ENCODE data around the gene SDR9C7. TPM values are rescaled to one million over a fixed set of nuclear protein-coding genes. Genes with fewer than 3 reads are reported as not detected.
A peak's percentile ranks its signal among the peaks of the same experiment; 100 is the strongest.
"Not testable (repeated sequence)": the region's sequence is repeated elsewhere in the genome, so short reads cannot be mapped to it uniquely, and the experiment has no call there.

Gene SDR9C7
- total RNA-seq, 1 experiment from 2014 or later: not detected

DNA sequence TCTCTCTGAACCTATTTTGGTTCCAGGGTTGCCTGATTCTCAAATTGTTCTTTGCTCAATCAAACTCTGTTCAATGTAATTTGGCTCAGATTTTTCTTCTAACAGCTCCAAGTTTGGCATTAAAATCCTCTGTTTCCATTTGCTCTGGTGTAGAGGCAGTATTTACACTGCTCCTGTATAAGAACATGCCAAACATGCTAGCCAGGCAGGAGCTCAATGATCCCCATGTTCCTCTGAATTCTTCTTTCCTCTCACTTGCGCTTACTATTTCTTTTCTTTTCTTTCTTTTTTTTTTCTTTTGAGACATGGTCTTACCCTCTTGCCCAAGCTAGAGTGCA is 17.2 kb downstream of the SDR9C7 start:
- no peak overlapping the region for H3K27ac ChIP-seq
- no peak for DNase-seq (ENCODE audit: low read depth in 1 of 2, low spot score in 2 of 2)

DNA sequence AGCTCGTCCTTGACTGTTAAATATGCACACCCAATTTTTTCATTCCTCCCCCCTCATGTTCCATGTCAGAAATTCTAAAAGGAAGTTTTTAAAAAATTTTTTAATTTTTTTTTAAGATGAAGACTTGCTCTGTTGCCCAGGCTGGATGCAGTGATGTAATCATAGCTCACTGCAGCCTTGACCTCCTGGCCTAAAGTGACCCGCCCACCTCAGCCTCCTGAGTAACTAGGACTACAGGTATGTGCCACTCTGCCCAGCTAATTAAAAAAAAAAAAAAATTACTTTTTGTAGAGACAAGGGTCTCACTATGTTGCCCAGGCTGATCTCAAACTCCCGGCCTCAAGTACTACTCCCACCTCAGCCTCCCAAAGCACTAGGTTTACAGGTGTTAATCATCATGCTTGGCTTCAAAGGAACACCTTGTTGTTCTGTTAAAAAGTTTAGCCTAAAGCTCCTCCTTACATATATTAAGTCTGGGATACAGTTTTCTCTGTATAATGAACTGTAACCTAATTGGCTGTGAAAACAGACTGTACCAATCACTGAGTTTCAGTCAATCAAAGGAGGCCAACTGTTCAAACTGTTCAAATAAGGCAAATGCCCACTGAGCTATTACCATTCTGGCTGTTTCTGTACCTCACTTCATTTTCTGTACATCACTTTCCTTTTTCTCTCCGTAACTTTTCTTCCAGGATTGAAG is 17.8 kb downstream of the SDR9C7 start:
- H3K27me3 ChIP-seq (replicated peaks): no peaks in the 10 kb centered on the region; the same call in 1 of the 2 replicates
- no peaks in the 10 kb centered on the region for H3K4me1 ChIP-seq (replicated peaks)
- DNase-seq (ENCODE audit: low read depth in 1 of 2, low spot score in 2 of 2): no peak

More for the DNA sequence above, 17.2 kb downstream of the SDR9C7 start:
- Histone ChIP-seq H3K9me3 (replicated peaks) (no peaks in the 10 kb centered on the region), H3K4me3 (no peak overlapping the region), H3K27me3 (replicated peaks) (no peaks in the 10 kb centered on the region; the same call in 1 of the 2 replicates), H3K4me1 (replicated peaks) (no peaks in the 10 kb centered on the region), H3K36me3 (no peaks in the 10 kb centered on the region)

GRCh38 chr12:56914724-56915123 is 19.5 kb downstream of the SDR9C7 start:
- no peaks in the 10 kb centered on the region for H3K4me1 ChIP-seq (replicated peaks)
- no peak for DNase-seq (ENCODE audit: low read depth in 1 of 2, low spot score in 2 of 2)
- no peaks in the 10 kb centered on the region for H3K36me3 ChIP-seq

More for the DNA sequence above, 17.8 kb downstream of the SDR9C7 start:
- H3K36me3 ChIP-seq: no peaks in the 10 kb centered on the region
- H3K4me3 ChIP-seq: no peak overlapping the region
- no peak overlapping the region for H3K27ac ChIP-seq
- H3K9me3 ChIP-seq (replicated peaks): no peaks in the 10 kb centered on the region

DNA sequence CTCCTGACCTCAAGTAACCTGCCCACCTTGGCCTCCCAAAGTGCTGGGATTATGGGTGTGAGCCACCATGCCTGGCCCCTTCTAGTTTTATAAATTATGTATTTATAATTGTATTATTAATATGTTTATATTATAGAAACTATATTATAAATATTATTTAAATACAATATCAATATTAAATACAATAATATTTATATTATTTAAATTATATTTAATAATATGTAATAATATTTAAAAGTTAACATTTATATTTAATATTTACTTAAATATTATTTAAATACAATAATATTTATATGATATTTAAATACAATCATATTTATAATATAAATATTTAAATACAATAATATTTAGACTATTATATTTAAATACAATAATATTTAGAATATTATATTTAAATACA is 20.0 kb downstream of the SDR9C7 start:
- no peak for DNase-seq (ENCODE audit: low read depth in 1 of 2, low spot score in 2 of 2)
- H3K4me1 ChIP-seq (replicated peaks): no peaks in the 10 kb centered on the region
- no peaks in the 10 kb centered on the region for H3K36me3 ChIP-seq
- no peak overlapping the region for H3K27ac ChIP-seq
- no peaks in the 10 kb centered on the region; the same call in 1 of the 2 replicates for H3K27me3 ChIP-seq (replicated peaks)
- no peak overlapping the region for H3K4me3 ChIP-seq
- no peaks in the 10 kb centered on the region; the same call in 1 of the 2 replicates for H3K9me3 ChIP-seq (replicated peaks)

More at GRCh38 chr12:56914724-56915123, 19.5 kb downstream of the SDR9C7 start:
- Histone ChIP-seq H3K27ac (no peak overlapping the region), H3K9me3 (replicated peaks) (no peaks in the 10 kb centered on the region; the same call in 1 of the 2 replicates), H3K4me3 (no peak overlapping the region), H3K27me3 (replicated peaks) (no peaks in the 10 kb centered on the region; the same call in 1 of the 2 replicates)

DNA sequence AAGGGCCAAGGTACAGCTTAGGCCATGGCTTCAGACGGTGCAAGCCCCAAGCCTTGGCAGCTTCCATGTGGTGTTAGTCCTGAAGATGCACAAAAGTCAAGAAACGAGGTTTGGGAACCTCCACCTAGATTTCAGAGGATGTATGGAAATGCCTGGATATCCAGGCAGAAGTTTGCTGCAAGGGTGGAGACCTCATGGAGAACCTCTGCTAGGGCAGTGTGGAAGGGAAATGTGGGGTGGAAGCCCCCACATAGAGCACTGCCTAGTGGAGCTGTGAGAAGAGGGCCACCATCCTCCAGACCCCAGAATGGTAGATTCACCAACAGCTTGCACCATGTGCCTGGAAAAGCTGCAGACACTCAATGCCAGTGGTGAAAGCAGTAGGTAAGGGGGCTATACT is 24.8 kb downstream of the SDR9C7 start:
- not testable (repeated sequence) for H3K9me3 ChIP-seq (replicated peaks); H3K36me3 ChIP-seq; H3K27ac ChIP-seq; H3K27me3 ChIP-seq (replicated peaks); DNase-seq (ENCODE audit: low read depth in 1 of 2, low spot score in 2 of 2); H3K4me1 ChIP-seq (replicated peaks); H3K4me3 ChIP-seq

- no peak for DNase-seq (ENCODE audit: low read depth in 1 of 2, low spot score in 2 of 2)
- Histone ChIP-seq H3K4me1 (replicated peaks) (no peaks in the 10 kb centered on the region), H3K27ac (no peak overlapping the region), H3K4me3 (no peak overlapping the region), H3K27me3 (replicated peaks) (no peaks in the 10 kb centered on the region), H3K9me3 (replicated peaks) (no peaks in the 10 kb centered on the region; the same call in 1 of the 2 replicates), H3K36me3 (no peaks in the 10 kb centered on the region)
These were observed 26.1 kb downstream of the SDR9C7 start for GRCh38 chr12:56908136-56908535.

GRCh38 chr12:56905852-56906251 is 28.4 kb downstream of the SDR9C7 start:
- no peak for DNase-seq (ENCODE audit: low read depth in 1 of 2, low spot score in 2 of 2)
- Histone ChIP-seq H3K36me3 (no peaks in the 10 kb centered on the region), H3K9me3 (replicated peaks) (no peaks in the 10 kb centered on the region; the same call in none of the 2 replicates)

DNA sequence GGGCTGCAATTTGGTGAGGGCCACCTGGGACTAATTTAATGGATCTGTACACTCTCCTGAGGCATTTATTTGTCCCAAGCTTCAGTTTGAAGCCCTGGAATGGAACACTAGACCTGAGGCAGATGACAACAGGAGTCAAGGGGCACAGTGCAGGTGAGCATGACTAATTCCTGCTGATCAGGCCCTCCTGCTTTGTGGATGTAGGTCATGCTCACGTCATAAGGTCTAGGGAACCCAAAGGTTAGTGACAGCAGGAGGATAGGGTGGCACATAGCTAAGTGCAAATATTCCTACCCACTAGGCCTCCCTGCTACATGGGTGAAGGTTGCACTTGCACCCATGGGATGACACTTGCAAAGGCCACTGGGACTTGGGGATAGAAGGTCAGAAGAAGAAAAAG is 30.8 kb downstream of the SDR9C7 start:
- DNase-seq (ENCODE audit: low read depth in 1 of 2, low spot score in 2 of 2): no peak
- Histone ChIP-seq H3K36me3 (no peaks in the 10 kb centered on the region), H3K27ac (no peak overlapping the region), H3K4me1 (replicated peaks) (no peaks in the 10 kb centered on the region), H3K4me3 (no peak overlapping the region), H3K9me3 (replicated peaks) (no peaks in the 10 kb centered on the region; the same call in 1 of the 2 replicates), H3K27me3 (replicated peaks) (no peaks in the 10 kb centered on the region)

More at GRCh38 chr12:56905852-56906251, 28.4 kb downstream of the SDR9C7 start:
- H3K27ac ChIP-seq: no peak overlapping the region
- no peaks in the 10 kb centered on the region for H3K27me3 ChIP-seq (replicated peaks)
- no peaks in the 10 kb centered on the region for H3K4me1 ChIP-seq (replicated peaks)
- H3K4me3 ChIP-seq: no peak overlapping the region

DNA sequence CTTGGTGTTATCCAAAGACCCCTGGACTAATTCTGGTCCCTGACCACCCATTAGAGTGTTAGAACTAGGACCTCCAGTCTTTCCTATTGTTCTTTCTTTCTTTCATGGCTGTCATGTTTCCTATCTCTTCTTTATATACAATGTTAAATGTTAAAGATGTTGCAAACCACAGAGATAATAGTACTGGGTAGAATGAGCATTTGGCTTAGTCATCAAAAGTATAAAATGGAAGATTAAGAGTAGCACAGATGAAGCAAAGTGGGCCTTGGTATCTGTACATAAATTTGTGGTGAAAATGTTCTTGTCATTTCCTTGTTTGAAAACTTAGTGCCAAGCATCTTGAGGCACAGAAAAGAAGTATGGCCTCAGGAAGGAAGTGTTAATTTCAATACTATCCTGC is 32.9 kb downstream of the SDR9C7 start:
- not testable (repeated sequence) for H3K9me3 ChIP-seq (replicated peaks); DNase-seq (ENCODE audit: low read depth in 1 of 2, low spot score in 2 of 2); H3K4me1 ChIP-seq (replicated peaks); H3K27me3 ChIP-seq (replicated peaks); H3K27ac ChIP-seq; H3K36me3 ChIP-seq; H3K4me3 ChIP-seq

DNA sequence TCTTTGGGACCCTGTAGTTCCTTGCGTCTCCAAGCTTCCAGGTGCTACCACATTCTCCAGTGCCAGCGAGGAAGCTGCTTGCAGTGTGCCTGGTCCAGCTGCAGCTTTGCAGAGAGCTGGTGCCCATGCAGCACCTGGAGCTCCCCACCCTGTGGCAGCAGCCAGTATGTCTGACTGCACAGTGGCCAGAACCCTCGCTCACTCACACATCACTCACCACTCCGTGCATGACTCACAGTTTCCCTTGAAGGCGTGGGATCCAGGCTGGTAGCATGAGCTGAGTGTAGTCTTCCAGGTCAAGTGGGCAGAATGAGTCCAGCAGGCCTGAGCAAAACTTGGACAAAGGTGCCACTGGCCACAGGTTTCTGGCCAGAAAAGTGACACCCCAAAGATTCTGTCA is 33.6 kb downstream of the SDR9C7 start:
- Histone ChIP-seq H3K27me3 (replicated peaks) (no peaks in the 10 kb centered on the region), H3K4me3 (no peak overlapping the region)
- peak; percentile 11 to 54 for DNase-seq (ENCODE audit: low read depth in 1 of 2, low spot score in 2 of 2)

GRCh38 chr12:56898938-56899337 is 35.3 kb downstream of the SDR9C7 start:
- no peak overlapping the region for H3K4me3 ChIP-seq
- DNase-seq (ENCODE audit: low read depth in 1 of 2, low spot score in 2 of 2): no peak
- H3K27ac ChIP-seq: no peak overlapping the region
- H3K27me3 ChIP-seq (replicated peaks): no peaks in the 10 kb centered on the region
- H3K4me1 ChIP-seq (replicated peaks): no peaks in the 10 kb centered on the region
- H3K9me3 ChIP-seq (replicated peaks): no peaks in the 10 kb centered on the region; the same call in 1 of the 2 replicates
- no peaks in the 10 kb centered on the region; the same call in 1 of the 2 replicates for H3K36me3 ChIP-seq

More for the DNA sequence above, 33.6 kb downstream of the SDR9C7 start:
- no peaks in the 10 kb centered on the region for H3K4me1 ChIP-seq (replicated peaks)
- H3K36me3 ChIP-seq: no peaks in the 10 kb centered on the region; the same call in 1 of the 2 replicates
- H3K9me3 ChIP-seq (replicated peaks): no peaks in the 10 kb centered on the region; the same call in 1 of the 2 replicates
- no peak overlapping the region for H3K27ac ChIP-seq

GRCh38 chr12:56897844-56898361 is 36.3 kb downstream of the SDR9C7 start:
- Histone ChIP-seq H3K4me1 (replicated peaks) (no peaks in the 10 kb centered on the region), H3K27ac (no peak overlapping the region), H3K9me3 (replicated peaks) (no peaks in the 10 kb centered on the region; the same call in 1 of the 2 replicates), H3K36me3 (no peaks in the 10 kb centered on the region; the same call in 1 of the 2 replicates), H3K27me3 (replicated peaks) (no peaks in the 10 kb centered on the region), H3K4me3 (no peak overlapping the region)
- DNase-seq (ENCODE audit: low read depth in 1 of 2, low spot score in 2 of 2): no peak

DNA sequence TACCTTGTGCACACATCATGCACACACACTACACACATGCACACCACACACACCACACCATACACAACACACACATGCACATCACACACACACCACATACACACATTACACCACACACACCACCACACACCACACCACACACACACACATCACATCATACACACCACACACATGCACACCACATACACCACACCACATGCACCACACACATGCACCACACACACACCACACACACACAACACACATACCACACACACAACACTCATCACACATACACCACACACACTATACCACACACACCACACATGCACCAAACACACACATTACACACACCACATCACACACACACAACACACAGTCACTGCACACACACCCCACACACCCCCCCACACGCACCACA is 38.1 kb downstream of the SDR9C7 start:
- Histone ChIP-seq H3K4me3 (no peak overlapping the region), H3K27me3 (replicated peaks) (no peaks in the 10 kb centered on the region), H3K4me1 (replicated peaks) (no peaks in the 10 kb centered on the region), H3K27ac (no peak overlapping the region), H3K9me3 (replicated peaks) (no peaks in the 10 kb centered on the region; the same call in 1 of the 2 replicates), H3K36me3 (no peaks in the 10 kb centered on the region; the same call in 1 of the 2 replicates)
- DNase-seq (ENCODE audit: low read depth in 1 of 2, low spot score in 2 of 2): no peak

DNA sequence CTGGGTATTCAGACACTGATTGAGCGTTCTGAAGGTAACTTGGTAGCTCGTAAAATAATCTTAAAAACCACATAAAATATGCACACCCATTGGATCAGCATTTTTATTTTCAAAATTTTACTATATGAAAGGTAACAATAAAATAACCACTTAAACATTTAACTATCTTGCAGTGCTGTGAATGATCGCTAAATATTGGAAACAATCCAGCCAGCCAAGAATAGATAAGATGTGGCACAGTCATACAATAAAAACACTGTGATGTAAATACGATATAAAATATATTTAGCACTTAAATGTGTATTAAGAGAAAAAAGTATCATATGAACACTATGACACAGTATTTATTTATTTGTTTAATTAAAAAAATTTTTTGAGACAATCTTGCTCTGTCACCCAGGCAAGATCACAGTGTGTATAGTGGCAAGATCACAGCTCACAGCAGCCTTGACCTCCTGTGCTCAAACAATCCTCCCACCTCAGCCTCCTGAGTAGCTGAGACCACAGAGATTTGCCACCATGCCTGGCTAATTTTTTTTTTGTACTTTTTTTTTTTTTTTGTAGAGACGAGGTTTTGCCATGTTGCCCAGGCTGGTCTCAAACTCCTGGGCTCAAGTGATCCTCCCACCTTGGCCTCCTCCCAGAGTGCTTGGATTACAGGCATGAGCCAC is 39.4 kb downstream of the SDR9C7 start:
- no peaks in the 10 kb centered on the region for H3K4me1 ChIP-seq (replicated peaks)
- H3K27me3 ChIP-seq (replicated peaks): no peaks in the 10 kb centered on the region
- H3K27ac ChIP-seq: no peak overlapping the region
- H3K4me3 ChIP-seq: no peak overlapping the region
- no peaks in the 10 kb centered on the region; the same call in 1 of the 2 replicates for H3K36me3 ChIP-seq
- no peak for DNase-seq (ENCODE audit: low read depth in 1 of 2, low spot score in 2 of 2)
- no peaks in the 10 kb centered on the region for H3K9me3 ChIP-seq (replicated peaks)
